ENCODE data around the gene MAP4K2.

DNA sequence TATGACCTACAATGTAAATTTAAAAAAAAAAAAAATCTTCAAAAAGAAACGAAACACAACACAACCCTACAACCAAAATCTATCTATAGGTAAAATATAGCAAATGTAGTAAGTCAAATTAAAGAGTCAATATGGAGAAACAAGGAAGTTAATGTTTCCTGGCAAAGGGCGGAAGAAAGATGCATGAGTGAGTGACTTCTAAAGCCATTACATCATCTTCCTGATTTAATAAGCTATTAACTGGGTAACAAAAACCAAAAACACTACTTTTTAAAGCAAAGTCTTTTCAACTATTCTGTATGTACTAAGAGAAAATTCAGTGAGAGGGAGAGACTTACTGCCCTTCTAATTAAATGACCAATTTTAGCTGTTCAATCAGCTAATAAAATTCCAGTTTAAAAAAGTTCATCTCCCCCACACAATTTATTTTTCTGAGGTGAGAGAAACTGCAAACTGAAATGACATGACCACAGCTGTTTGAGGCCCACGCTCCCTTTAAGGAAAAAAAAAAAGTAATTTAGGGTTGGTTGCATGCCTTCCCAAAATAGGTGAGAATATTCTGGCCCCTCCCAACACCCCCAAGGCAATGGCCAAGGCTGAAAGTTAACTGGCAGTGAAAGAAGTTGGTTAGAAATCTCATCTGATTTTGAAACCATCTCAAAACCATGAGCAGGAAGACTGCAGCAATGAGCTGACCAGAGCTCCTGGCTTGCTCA lies 30.6 kb downstream of the MAP4K2 start:
- TF ChIP-seq POLR2AphosphoS5 (IDR thresholded peaks at IDR 0.05) (no peak), EP300 (IDR thresholded peaks at IDR 0.05) (no peak)

Measured in suprapubic skin (tissue), 4 donors.